ENCODE results near the gene CHST15.

The CHST15 gene

DNA sequence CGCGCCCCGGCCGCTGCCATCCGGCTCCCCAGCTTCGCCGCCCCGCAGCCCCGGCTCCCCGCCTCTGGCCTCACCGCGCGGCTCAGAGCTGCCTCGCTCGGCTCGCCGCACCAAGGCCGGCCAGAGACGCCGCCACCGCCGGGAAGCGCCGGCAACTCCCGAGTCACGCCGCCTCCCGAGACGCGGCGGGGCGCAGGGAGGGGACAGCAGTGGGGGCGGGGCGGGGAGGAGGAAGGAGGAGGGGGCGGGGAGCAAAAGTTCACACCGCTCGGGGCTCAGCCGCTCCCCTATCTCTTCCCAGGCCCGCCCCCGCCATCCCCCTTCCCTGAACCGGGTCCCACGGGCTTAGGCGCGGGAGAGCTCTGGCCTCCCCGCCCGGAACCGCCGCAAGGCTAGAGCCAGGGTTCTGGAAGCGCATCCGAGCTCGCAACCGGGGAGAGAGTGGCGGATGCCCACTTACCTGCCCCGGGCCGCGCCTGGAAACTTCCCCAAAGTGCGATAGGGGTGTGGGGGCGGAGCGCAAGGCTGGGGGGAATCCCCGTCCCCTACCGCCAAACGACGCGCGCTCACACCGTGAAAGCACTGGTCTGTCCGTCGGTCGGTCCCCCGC is 1.0 kb downstream of the CHST15 start:
- peak overlapping the region in 4 of 5 donors; percentile 68 to 78 (median 75) for H3K4me3 ChIP-seq (ENCODE audit: low read depth in 1 of 5, low read length in 5 of 5)
- peak overlapping the region in 4 of 5 donors; percentile 53 to 80 (median 69) for H3K9ac ChIP-seq (ENCODE audit: low read length in 5 of 5)
- peaks cover 0 to 15% (median 9%) of the 10 kb centered on the region in 5 donors for H3K27me3 ChIP-seq (ENCODE audit: control insufficient read depth in 5 of 5, insufficient read depth in 4 of 5, low read length in 5 of 5)
- H3K9me3 ChIP-seq (ENCODE audit: control insufficient read depth in 5 of 5, low read length in 5 of 5): peaks cover 3 to 6% (median 5%) of the 10 kb centered on the region in 5 donors
- peaks cover 0 to 46% (median 32%) of the 10 kb centered on the region in 5 donors for H3K4me1 ChIP-seq (ENCODE audit: control insufficient read depth in 5 of 5, insufficient read depth in 5 of 5, low read length in 5 of 5)
- H3K36me3 ChIP-seq (ENCODE audit: control insufficient read depth in 5 of 5, insufficient read depth in 5 of 5, low read length in 5 of 5): no peaks in the 10 kb centered on the region
- peak overlapping the region; percentile 57 for H3K27ac ChIP-seq (ENCODE audit: low read depth, low read length)

DNA sequence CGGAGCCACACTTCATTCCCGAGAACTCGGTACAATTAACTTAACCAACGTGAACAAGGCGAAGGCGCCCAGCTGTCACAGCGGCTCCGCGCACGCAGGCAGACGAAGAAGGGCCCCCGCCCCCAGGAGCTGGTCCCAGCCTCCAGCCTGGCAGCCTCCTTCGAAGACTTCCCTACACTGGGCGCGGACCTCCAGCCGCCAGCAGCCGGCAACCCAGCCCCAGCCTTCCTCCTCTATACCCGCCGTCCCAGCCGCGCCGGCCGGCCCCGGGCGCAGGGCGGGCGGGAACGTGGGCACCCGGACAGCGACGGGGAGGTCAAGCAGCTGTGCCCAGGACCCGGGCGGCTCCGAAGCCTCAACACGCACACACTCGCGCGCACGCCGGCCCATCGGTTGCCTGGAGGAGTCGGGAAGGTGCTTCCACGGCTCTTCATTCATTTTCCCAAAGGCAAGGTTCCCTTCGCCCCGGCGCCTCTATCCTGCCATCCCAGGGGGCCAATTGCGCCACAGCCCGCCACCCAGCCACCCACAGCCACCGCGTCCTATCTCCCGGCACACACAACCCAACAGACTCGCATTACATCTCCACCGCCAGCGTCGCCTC is 1.6 kb downstream of the CHST15 start:
- peak overlapping the region in 3 of 5 donors; percentile 55 to 80 (median 64) for H3K9ac ChIP-seq (ENCODE audit: low read length in 5 of 5)
- H3K36me3 ChIP-seq (ENCODE audit: control insufficient read depth in 5 of 5, insufficient read depth in 5 of 5, low read length in 5 of 5): no peaks in the 10 kb centered on the region
- peaks cover 0 to 48% (median 32%) of the 10 kb centered on the region in 5 donors for H3K4me1 ChIP-seq (ENCODE audit: control insufficient read depth in 5 of 5, insufficient read depth in 5 of 5, low read length in 5 of 5)
- peak overlapping the region in 4 of 5 donors; percentile 59 to 77 (median 72) for H3K4me3 ChIP-seq (ENCODE audit: low read depth in 1 of 5, low read length in 5 of 5)
- H3K27me3 ChIP-seq (ENCODE audit: control insufficient read depth in 5 of 5, insufficient read depth in 4 of 5, low read length in 5 of 5): peaks cover 0 to 11% (median 9%) of the 10 kb centered on the region in 5 donors
- peaks cover 3 to 6% (median 5%) of the 10 kb centered on the region in 5 donors for H3K9me3 ChIP-seq (ENCODE audit: control insufficient read depth in 5 of 5, low read length in 5 of 5)
- H3K27ac ChIP-seq (ENCODE audit: low read depth, low read length): no peak overlapping the region

DNA sequence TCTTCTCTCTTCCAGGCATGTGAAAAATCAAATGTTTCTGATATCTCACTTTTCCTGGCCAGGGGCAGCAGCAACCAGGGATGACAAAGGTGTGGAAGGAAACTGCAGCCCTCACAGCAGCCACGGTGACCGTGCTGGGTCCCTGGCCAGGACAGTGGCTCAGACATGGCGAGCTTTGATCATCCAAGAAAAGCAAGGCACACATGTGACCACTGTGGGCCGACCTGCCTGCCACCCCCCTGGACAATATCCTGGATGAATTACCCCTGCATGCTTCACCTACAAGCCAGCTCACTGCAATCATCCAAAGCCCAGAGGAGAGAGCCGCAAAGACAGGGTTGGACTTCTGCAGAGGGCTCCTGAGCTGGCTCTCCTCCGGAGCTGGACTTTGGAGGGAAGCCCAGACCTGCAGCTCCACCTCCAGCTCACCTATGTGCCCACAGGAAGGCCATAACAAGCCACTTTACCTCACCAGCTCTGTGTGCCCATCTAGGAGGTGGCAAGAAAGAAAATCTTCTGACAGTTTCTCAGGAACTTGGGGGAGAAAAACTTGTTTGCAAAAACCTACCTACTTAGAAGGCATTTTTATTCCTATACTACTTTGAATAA is 2.7 kb downstream of the CHST15 start:
- no peaks in the 10 kb centered on the region for H3K9me3 ChIP-seq (ENCODE audit: control insufficient read depth in 5 of 5, low read length in 5 of 5)
- no peak overlapping the region for H3K9ac ChIP-seq (ENCODE audit: low read length in 5 of 5)
- no peak overlapping the region for H3K27ac ChIP-seq (ENCODE audit: low read depth, low read length)
- H3K36me3 ChIP-seq (ENCODE audit: control insufficient read depth in 5 of 5, insufficient read depth in 5 of 5, low read length in 5 of 5): no peaks in the 10 kb centered on the region
- H3K4me3 ChIP-seq (ENCODE audit: low read depth in 1 of 5, low read length in 5 of 5): peak overlapping the region in 3 of 5 donors; percentile 59 to 76 (median 67)
- peaks cover 0 to 11% (median 5%) of the 10 kb centered on the region in 5 donors for H3K27me3 ChIP-seq (ENCODE audit: control insufficient read depth in 5 of 5, insufficient read depth in 4 of 5, low read length in 5 of 5)
- H3K4me1 ChIP-seq (ENCODE audit: control insufficient read depth in 5 of 5, insufficient read depth in 5 of 5, low read length in 5 of 5): peaks cover 0 to 56% (median 32%) of the 10 kb centered on the region in 5 donors

DNA sequence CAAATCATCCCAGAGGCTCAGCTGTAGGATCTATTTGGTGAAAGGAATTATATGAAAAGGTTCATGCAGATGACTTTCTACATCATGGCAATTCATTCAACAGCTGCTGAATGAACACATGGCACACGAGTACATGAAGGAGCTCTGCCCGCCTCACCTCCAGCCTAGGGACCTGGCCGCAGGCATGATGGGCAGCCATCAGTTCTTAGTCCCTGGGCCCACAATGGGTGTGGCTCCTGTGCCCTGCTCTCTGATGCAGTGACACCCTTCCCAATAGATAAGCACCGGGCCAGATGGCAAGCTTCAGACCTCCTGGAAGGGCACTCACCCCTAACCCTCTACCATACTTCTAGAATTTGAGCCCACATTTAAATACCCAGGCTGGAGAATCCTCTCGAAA is 3.5 kb downstream of the CHST15 start:
- H3K36me3 ChIP-seq (ENCODE audit: control insufficient read depth in 5 of 5, insufficient read depth in 5 of 5, low read length in 5 of 5): no peaks in the 10 kb centered on the region
- no peak overlapping the region for H3K4me3 ChIP-seq (ENCODE audit: low read depth in 1 of 5, low read length in 5 of 5)
- H3K27me3 ChIP-seq (ENCODE audit: control insufficient read depth in 5 of 5, insufficient read depth in 4 of 5, low read length in 5 of 5): peaks cover 0 to 8% (median 5%) of the 10 kb centered on the region in 5 donors
- H3K9ac ChIP-seq (ENCODE audit: low read length in 5 of 5): no peak overlapping the region
- H3K4me1 ChIP-seq (ENCODE audit: control insufficient read depth in 5 of 5, insufficient read depth in 5 of 5, low read length in 5 of 5): peaks cover 0 to 56% (median 32%) of the 10 kb centered on the region in 5 donors
- H3K9me3 ChIP-seq (ENCODE audit: control insufficient read depth in 5 of 5, low read length in 5 of 5): no peaks in the 10 kb centered on the region
- no peak overlapping the region for H3K27ac ChIP-seq (ENCODE audit: low read depth, low read length)

DNA sequence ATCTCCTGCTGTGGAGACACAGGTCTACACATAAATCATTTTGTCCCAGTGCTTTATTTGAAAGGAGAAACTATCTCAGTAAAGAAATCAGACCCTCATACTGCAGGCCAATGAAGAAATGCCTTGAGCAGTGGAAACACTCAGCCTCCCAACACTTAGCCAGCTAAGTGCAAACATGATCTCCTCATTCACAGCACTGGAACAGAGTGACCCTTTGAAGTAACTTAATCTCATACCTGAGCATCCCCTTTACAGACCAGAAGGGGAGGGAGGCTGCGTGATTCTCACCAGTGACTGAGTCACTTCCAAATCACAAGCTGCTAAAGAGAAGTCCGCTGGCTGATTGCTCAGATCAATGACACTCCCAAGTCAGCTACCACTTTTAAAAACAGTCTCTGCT is 4.5 kb downstream of the CHST15 start:
- no peaks in the 10 kb centered on the region for H3K36me3 ChIP-seq (ENCODE audit: control insufficient read depth in 5 of 5, insufficient read depth in 5 of 5, low read length in 5 of 5)
- H3K9me3 ChIP-seq (ENCODE audit: control insufficient read depth in 5 of 5, low read length in 5 of 5): no peaks in the 10 kb centered on the region
- no peak overlapping the region for H3K9ac ChIP-seq (ENCODE audit: low read length in 5 of 5)
- no peak overlapping the region for H3K4me3 ChIP-seq (ENCODE audit: low read depth in 1 of 5, low read length in 5 of 5)
- peaks cover 0 to 55% (median 24%) of the 10 kb centered on the region in 5 donors for H3K4me1 ChIP-seq (ENCODE audit: control insufficient read depth in 5 of 5, insufficient read depth in 5 of 5, low read length in 5 of 5)
- peaks cover 0 to 8% (median 3%) of the 10 kb centered on the region in 5 donors for H3K27me3 ChIP-seq (ENCODE audit: control insufficient read depth in 5 of 5, insufficient read depth in 4 of 5, low read length in 5 of 5)
- no peak overlapping the region for H3K27ac ChIP-seq (ENCODE audit: low read depth, low read length)

DNA sequence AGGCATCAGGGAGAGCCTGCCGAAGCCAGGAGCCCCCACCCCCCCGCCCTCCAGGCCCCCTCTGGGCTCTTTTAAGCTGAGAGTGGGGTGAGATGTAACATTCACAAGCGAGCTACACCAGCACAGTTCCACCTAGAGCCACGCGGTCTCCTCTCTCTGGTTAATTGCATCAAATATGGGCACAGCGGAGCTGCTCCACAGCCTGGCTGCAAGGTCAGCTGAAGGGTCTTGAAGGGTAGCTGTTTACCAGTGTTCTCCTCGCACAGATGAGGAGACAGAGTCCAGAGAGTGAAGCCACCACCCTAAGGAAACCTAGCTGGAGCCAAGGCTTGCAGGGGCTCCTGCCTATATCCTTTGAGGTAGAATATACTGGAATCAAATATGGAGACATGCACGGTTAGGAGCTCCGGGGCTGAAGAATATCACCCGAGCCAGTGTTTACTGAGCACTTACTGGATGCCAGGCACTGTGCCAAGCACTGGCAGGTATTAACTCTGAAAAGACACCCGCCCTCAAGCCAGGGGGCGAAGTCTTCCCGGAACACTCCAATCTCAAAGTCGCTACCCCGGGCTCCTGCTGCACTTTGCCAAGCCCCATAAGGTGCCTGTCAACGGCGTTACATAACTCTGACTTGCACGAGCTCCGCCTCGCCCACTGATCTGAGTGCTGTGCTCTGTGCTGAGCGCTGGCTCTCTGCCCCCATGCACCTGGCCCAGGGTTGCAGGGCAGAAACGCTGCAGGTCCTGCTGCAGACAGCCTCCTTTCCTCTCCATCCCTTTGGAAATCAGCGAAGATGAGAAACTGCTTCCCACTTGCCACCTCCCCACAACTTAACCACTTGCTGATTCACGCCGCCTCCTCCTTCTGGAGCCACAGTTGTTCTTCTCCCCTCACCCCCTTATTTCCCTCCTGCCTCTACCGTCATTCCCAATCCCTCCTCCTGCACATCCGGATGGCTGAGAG is 5.4 kb downstream of the CHST15 start:
- Histone ChIP-seq H3K27ac (ENCODE audit: low read depth, low read length) (no peak overlapping the region), H3K9ac (ENCODE audit: low read length in 5 of 5) (no peak overlapping the region), H3K4me1 (ENCODE audit: control insufficient read depth in 5 of 5, insufficient read depth in 5 of 5, low read length in 5 of 5) (peaks cover 0 to 49% (median 16%) of the 10 kb centered on the region in 5 donors), H3K9me3 (ENCODE audit: control insufficient read depth in 5 of 5, low read length in 5 of 5) (no peaks in the 10 kb centered on the region), H3K4me3 (ENCODE audit: low read depth in 1 of 5, low read length in 5 of 5) (no peak overlapping the region), H3K36me3 (ENCODE audit: control insufficient read depth in 5 of 5, insufficient read depth in 5 of 5, low read length in 5 of 5) (no peaks in the 10 kb centered on the region), H3K27me3 (ENCODE audit: control insufficient read depth in 5 of 5, insufficient read depth in 4 of 5, low read length in 5 of 5) (peaks cover 0 to 8% (median 3%) of the 10 kb centered on the region in 5 donors)

DNA sequence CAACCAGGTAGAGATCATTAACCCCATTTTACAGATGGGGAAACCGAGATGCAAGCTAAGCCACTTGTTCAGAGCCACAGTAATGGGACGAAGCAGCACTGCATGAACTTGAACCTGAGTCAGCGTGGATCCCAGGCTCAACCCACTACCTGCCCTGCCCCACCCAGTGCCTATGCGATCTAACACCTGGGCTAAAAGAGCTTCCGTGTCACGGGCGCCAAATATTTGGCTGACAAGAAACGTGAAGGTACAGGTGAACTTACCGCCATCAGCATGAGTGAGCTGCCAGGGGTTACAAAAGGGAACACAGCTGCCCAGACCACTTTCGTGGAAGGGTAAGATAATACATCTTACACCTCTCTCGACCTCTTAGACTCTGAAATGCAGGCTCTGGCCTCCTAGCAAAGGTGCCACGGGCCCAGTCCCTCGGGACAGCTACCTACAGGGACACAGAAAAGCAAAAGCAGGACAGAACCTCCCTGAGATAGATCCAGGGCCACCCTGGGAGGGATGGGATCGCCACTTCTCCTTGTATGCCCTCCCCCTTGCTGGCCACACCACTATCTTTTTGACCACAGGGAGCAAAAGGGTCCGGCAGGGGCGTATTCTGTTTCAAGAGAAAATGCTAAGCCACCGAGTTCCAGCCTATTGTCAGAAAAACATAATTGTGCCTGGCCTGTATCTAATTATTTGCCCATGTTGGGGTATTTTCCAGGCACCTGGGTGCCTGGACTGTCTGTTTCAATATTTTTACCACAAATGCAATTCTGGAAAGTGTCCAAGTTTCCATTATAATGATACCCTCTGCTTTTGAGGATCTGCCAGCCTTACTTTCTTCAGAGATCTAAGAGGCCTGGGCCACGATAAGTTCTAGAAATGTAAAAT is 6.4 kb downstream of the CHST15 start:
- Histone ChIP-seq H3K27me3 (ENCODE audit: control insufficient read depth in 5 of 5, insufficient read depth in 4 of 5, low read length in 5 of 5) (peaks cover 0 to 6% (median 3%) of the 10 kb centered on the region in 5 donors), H3K36me3 (ENCODE audit: control insufficient read depth in 5 of 5, insufficient read depth in 5 of 5, low read length in 5 of 5) (no peaks in the 10 kb centered on the region), H3K9ac (ENCODE audit: low read length in 5 of 5) (no peak overlapping the region), H3K4me1 (ENCODE audit: control insufficient read depth in 5 of 5, insufficient read depth in 5 of 5, low read length in 5 of 5) (peaks cover 0 to 44% (median 9%) of the 10 kb centered on the region in 5 donors), H3K4me3 (ENCODE audit: low read depth in 1 of 5, low read length in 5 of 5) (no peak overlapping the region), H3K9me3 (ENCODE audit: control insufficient read depth in 5 of 5, low read length in 5 of 5) (peaks cover 0 to 2% (median 0%) of the 10 kb centered on the region in 5 donors), H3K27ac (ENCODE audit: low read depth, low read length) (no peak overlapping the region)

DNA sequence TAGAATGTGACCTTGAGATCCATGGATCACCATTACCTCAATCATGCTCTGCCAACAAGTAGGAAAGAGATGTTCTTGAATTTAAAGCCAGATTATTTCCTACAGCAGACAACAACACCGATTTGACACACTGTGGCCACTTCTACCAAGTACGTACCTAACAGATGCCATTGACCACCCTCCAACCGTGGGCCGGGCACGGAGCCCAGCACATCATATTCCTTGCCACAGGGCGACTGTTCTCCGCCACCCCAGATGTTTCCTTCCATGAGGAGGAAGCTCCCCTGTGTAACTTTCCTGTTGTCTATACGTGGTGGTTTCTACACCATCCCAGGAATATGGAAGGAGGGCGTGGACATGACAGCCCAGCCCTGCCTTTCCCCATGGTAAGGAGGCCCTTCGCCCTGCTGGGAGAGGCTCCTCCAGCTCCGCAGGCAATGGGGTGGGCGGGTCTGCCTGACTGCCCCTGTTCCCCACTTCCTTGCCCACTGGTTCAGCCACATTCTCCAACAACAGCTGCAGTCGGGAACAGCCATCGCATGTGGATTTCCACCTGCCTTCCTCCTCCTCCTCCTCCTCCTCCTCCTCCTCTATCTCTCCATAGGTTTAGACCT is 7.2 kb downstream of the CHST15 start:
- Histone ChIP-seq H3K36me3 (ENCODE audit: control insufficient read depth in 5 of 5, insufficient read depth in 5 of 5, low read length in 5 of 5) (no peaks in the 10 kb centered on the region), H3K4me1 (ENCODE audit: control insufficient read depth in 5 of 5, insufficient read depth in 5 of 5, low read length in 5 of 5) (peaks cover 0 to 40% (median 1%) of the 10 kb centered on the region in 5 donors), H3K9me3 (ENCODE audit: control insufficient read depth in 5 of 5, low read length in 5 of 5) (peaks cover 0 to 2% (median 0%) of the 10 kb centered on the region in 5 donors), H3K27ac (ENCODE audit: low read depth, low read length) (no peak overlapping the region), H3K4me3 (ENCODE audit: low read depth in 1 of 5, low read length in 5 of 5) (no peak overlapping the region), H3K27me3 (ENCODE audit: control insufficient read depth in 5 of 5, insufficient read depth in 4 of 5, low read length in 5 of 5) (peaks cover 0 to 1% (median 0%) of the 10 kb centered on the region in 5 donors), H3K9ac (ENCODE audit: low read length in 5 of 5) (no peak overlapping the region)
